HL-60 (cell line): ENCODE data around the gene CDH23.

Experiments
- CTCF ChIP-seq: IDR thresholded peaks from one replicate; pipeline ENCODE4 v1.5.1; 2011; ENCODE audit warnings: low read length, control low read depth, inconsistent platforms; ENCODE audit not compliant: insufficient read depth
- GABPA ChIP-seq: IDR thresholded peaks from 2 replicates; pipeline ENCODE4 v1.6.1; 2012; ENCODE audit warnings: low read depth
- POLR2AphosphoS5 ChIP-seq: IDR thresholded peaks from 2 replicates; pipeline ENCODE4 v1.6.1; 2012; ENCODE audit warnings: low read depth
- REST ChIP-seq: IDR thresholded peaks from 2 replicates; pipeline ENCODE4 v1.6.1; 2012; ENCODE audit warnings: low read depth; ENCODE audit not compliant: insufficient replicate concordance

DNA sequence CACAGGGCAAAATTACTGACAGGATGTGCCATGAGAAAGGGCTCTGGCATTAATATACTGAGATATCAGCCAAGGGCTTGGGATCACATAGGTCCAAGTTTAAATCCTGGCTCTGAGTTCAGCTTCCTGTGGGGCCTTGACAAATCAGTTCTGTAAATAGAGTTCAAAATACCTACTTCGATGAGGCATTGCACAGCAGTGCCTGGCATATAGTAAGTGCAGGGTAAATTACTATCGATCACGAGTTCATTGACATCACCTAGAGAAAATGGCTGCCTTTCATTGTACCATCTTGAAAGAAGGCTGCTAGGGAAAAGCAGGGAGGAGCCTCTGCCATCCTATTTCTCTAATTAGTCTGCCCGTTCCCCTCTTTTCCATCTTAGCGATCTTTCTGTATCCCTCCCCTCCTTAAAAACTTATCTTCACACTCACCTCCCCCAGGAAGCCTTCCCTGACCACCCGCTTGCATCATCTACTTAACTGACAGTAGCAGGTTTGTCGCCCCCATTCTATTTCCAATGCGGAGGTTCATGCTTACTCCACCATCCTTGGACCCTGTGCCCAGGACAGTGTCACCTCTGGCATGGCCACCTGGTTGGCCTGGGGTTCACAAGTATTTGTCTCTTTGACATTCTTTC is 198.3 kb downstream of the CDH23 start:
- no peak for TF ChIP-seq CTCF
- TF ChIP-seq POLR2AphosphoS5: no peak
- no peak for TF ChIP-seq GABPA
- no peak for TF ChIP-seq REST
